ENCODE measurements around the gene AXL.

AXL gene

GRCh38 chr19:41230067-41230857, 11.2 kb downstream of the AXL start:
- TF ChIP-seq, protein P1, sequence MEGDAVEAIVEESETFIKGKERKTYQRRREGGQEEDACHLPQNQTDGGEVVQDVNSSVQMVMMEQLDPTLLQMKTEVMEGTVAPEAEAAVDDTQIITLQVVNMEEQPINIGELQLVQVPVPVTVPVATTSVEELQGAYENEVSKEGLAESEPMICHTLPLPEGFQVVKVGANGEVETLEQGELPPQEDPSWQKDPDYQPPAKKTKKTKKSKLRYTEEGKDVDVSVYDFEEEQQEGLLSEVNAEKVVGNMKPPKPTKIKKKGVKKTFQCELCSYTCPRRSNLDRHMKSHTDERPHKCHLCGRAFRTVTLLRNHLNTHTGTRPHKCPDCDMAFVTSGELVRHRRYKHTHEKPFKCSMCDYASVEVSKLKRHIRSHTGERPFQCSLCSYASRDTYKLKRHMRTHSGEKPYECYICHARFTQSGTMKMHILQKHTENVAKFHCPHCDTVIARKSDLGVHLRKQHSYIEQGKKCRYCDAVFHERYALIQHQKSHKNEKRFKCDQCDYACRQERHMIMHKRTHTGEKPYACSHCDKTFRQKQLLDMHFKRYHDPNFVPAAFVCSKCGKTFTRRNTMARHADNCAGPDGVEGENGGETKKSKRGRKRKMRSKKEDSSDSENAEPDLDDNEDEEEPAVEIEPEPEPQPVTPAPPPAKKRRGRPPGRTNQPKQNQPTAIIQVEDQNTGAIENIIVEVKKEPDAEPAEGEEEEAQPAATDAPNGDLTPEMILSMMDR (IDR thresholded peaks at IDR 0.05; ENCODE audit: low read depth, low read length, missing control alignments) = no peak
- no peak for DNase-seq (ENCODE audit: low read depth)
- H3K4me3 ChIP-seq (ENCODE audit: low read depth, low read length) = no peak overlapping the region

- TF ChIP-seq, protein P1 (IDR thresholded peaks at IDR 0.05; ENCODE audit: low read depth, low read length, missing control alignments) = no peak
- no peak for DNase-seq (ENCODE audit: low read depth)
- H3K4me3 ChIP-seq (ENCODE audit: low read depth, low read length) = no peak overlapping the region
These were observed 13.7 kb downstream of the AXL start for GRCh38 chr19:41232686-41233085.

DNA sequence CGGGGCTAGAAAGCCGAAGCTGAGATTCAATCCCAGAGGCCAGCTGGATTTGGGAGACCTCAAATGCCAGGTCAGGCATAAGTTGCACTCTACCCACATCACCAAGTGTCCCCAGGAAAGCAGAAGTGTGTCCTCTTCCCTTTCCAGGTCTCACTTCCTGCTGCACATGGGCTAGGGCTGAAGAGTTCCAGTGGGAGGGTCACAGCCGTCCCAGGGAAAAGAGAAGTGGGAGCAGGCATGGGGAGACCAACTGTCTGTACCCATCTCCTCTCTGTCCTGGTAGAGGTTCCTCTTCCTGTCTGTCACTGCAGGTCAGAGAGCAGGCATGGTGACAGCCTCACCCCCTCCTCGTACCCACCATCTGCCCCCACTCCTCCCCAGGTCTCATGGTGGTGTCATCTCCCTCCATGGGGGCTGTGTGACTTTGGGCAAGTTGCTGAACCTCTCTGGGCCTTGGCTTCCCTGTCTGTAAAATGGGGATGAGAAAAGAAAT, 14.8 kb downstream of the AXL start:
- H3K4me3 ChIP-seq (ENCODE audit: low read depth, low read length) = no peak overlapping the region
- no peak for DNase-seq (ENCODE audit: low read depth)
- TF ChIP-seq, protein P1 (IDR thresholded peaks at IDR 0.05; ENCODE audit: low read depth, low read length, missing control alignments) = no peak

DNA sequence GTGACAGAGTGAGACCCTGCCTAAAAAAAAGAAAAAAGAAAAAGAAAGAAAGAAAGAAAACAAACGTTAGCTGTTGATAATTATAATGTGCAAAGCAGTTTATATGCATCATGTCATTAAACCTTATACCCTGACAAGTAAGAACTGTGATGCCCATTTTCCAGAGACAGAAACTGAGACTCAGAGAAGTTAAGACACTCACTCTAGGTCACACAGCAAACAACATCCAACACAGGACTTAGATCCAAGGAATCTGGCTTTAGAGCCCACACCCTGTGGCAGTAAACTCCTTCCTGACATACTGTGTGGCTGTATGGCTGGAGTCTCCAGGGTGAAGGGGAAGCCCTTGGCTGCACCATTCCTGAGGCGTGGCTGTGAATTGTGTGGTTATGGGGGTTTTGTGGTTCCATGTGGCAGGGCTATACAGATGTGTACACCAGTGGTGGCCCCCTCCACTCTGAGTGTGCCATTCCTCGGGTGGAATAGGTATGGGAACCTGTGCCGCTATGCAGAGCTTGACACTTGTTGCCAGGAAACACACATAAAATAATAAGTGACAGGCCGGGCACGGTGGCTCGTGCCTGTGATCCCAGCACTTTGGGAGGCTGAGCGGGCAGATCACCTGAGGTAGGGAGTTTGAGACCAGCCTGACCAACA, 15.6 kb downstream of the AXL start:
- no peak overlapping the region for H3K4me3 ChIP-seq (ENCODE audit: low read depth, low read length)
- TF ChIP-seq, protein P1 (IDR thresholded peaks at IDR 0.05; ENCODE audit: low read depth, low read length, missing control alignments) = no peak
- DNase-seq (ENCODE audit: low read depth) = no peak

GRCh38 chr19:41235480-41235879, 16.5 kb downstream of the AXL start:
- no peak overlapping the region for H3K4me3 ChIP-seq (ENCODE audit: low read depth, low read length)
- no peak for DNase-seq (ENCODE audit: low read depth)
- TF ChIP-seq, protein P1 (IDR thresholded peaks at IDR 0.05; ENCODE audit: low read depth, low read length, missing control alignments) = no peak

DNA sequence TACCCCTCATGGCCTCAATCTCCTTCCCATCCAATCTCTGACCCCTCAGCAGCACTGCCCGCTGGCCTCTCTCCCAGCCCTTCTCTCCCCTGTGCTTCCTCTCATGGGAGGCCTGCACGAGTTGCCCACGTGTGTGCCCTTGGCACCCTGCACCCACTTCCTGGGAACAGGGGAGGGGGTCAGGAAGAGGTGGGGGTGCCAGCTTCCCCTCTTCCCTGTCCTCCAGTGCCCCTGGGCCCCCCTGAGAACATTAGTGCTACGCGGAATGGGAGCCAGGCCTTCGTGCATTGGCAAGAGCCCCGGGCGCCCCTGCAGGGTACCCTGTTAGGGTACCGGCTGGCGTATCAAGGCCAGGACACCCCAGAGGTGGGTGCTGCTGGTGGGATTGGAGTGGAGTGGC, 19.2 kb downstream of the AXL start:
- TF ChIP-seq, protein P1 (IDR thresholded peaks at IDR 0.05; ENCODE audit: low read depth, low read length, missing control alignments) = no peak
- DNase-seq (ENCODE audit: low read depth) = no peak

More for the DNA sequence above, 19.2 kb downstream of the AXL start:
- H3K4me3 ChIP-seq (ENCODE audit: low read depth, low read length) = no peak overlapping the region

Data from GM12864 (cell line).